Stimulated activated CD4-positive, alpha-beta T cell treated with anti-CD3 and anti-CD28 coated beads, Interleukin-1b, Interleukin-23, amount 100 ng/mL, for 48 hours (primary cell): ENCODE results near the gene OVOL3.

Experiments
- DNase-seq: peaks from one replicate; pipeline ENCODE4 v3.0.0-alpha.2; 2020

Gene OVOL3

DNA sequence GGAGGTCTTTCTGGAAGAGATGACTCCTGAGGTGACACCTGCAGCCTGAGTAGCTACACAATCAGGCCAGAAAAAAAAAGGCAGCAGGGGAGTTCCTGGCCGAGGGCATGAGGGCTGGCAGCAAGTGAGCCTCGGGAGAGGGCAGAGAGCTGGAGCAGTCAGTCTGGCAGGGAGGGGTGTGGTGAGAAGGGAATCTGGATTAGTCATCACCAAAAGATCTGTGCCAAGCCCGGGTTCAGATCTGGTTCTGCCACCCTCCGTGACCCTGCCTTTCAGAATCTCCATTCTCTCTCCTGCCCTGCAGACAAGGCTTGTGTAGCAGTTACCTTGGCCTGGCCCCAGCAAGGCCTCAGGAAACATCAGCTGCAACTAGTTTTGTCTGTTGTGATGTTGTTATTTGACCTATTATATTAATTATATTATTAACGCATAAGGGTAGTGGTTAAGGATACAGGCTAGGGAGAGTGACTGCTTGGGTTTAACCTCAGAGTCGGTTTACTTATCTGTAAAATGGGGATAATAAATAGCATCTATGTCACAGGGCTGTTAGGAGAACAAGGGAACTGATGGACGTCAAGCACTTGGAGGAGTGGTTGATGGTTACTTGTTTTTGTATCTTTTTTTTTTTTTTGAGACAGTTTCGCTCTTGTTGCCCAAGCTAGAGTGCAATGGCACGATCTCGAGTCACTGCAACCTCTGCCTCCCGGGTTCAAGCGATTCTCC is 26.2 kb downstream of the OVOL3 start:
- no peak for DNase-seq

DNA sequence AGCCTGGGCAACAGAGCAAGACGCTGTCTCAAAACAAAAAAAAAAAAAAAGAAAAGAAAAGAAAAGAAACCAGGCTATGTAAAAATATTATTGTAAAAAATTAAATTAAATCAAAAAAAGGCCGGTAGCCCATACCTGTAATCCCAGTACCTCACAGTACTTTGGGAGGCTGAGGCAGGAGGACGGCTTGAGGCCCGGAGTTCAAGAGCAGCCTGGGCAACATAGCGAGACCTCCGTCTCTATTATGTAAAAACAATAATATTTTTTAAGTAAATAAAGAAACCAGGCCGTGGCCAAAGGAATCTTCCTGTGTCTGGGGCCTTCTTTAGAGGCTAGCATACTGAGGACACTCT is 28.2 kb downstream of the OVOL3 start:
- DNase-seq: no peak

DNA sequence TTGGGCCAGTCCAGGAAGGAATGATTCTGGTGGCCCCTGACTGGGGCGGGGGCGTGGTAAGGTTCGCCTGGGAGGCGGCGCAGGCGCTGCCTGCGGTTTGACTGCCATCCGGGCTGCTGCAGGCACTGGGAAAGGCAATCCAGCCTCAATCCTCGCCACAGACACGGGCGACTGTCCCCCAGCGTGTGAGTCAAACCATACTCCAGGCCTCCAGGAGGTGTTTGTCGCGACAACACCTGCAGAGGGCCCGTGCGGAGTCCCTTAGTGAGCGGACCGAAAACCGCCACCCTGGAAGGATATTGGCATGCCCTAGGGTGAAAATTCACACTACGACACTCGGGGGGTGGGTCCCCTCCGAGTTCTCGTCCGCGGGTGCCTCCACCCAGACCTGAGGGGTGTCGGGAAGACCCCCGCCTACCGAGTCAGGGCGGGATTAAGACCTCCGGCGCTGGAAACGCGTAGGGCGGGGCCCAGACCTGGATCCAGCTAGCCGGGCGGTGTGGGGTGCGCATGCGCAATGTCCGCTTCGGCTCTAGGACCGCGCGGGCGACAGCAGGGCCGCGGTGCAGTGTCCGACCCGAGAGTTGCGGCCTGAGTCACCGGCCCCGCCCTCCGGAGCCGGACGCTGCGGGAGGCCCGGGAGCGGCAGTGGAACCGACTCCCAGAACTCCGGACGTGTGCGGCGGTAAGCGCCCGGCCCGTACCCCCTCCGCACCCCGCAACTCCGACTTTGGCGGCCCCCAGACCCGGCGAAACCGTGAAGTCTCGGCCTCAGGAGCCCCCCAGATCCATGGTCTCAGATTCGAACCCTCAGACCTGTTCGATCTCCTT is 28.7 kb downstream of the OVOL3 start, which contains the start of gene CAPNS1:
TSS of gene CAPNS1 (plus strand) at position 594 of the 831 bp plus-strand sequence. CDS start 946 bp downstream, outside the sequence.
- peak; percentile 94 for DNase-seq

DNA sequence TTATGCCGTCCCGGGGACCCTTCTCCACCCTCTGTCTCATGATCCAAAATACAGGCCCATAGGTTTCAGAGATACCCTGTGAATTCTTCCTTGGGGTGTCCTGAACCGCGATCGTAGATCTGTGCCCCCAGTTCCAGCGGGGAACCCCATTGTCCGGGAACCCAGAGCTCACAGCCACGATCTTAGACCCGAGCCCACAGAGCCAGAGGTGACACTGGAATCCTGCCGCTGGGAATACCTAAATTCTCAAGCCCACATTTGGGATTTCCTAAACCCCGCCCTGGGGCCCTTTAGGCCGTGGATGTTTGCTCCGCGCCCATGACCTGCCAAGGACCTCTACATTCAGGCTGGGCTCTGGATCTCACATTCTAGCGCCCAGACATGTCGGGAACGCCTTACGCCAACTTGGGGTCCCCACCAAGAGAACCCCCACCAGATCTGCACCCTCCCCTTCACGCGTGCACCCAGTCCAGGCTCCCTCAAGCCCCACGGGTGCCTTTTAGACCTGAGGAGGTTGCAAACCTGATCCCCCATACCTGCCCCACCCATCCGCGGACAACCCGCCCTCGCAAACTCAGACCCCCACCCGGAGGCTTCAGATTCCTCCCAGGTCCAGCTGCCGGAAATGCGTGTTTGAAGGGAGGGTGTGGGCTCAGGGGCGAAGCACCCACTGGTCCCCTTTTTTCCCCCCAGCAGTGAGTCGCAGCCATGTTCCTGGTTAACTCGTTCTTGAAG is 29.5 kb downstream of the OVOL3 start:
- no peak for DNase-seq

DNA sequence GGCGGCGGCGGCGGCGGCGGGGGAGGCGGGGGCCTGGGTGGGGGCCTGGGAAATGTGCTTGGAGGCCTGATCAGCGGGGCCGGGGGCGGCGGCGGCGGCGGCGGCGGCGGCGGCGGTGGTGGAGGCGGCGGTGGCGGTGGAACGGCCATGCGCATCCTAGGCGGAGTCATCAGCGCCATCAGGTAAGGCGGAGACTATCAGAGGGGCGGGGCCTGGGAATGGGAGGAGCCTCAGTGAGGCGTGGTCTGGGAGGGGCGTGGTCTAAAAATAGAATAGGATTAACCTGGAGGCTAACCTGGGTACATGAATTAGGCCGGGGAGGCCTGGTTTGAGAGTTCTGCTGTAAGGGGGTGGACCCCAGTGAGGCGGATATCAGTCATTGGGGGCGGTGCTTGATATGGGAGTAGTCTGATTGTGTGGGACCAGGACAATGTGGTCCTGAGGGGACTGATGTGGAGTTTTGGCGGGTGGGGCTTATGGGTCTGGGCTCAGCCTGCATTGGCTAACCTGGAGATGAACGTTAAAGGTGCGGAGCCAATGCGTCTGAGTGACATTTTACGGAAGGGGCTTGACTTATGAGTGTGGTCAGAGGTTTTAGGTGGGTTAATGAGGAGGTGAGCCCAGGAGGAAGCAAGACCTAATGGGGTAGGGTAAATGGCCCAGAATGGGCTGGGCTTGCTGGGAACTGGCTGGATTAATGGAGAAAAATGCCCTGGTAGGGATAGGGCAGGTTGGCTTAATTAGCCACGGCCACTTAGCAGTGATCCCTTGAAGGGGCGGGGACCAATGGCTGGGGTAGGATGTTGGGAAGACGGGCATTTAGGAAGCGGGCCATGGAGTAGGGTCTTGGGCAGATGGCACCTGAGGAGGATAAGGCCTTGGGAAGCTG is 30.3 kb downstream of the OVOL3 start:
- peak; percentile 93 for DNase-seq

DNA sequence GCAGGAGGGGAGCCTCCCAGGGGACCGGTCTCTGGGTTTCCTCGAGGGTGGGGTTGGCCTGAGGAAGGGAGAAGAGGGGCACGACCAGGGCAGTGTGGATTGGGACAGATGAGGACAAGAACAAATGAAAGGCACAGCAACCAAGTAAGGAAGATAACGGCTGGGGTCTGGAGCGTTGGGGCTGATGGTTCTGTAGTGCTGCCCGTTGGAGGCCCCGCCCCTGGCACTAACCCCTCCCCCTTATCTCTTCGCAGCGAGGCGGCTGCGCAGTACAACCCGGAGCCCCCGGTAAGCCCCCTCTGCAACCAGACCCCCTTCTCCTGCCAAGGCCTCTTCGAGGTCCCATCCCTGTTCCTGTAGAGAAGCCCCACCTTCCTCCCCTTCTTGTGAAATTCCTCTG is 31.1 kb downstream of the OVOL3 start:
- DNase-seq: no peak

DNA sequence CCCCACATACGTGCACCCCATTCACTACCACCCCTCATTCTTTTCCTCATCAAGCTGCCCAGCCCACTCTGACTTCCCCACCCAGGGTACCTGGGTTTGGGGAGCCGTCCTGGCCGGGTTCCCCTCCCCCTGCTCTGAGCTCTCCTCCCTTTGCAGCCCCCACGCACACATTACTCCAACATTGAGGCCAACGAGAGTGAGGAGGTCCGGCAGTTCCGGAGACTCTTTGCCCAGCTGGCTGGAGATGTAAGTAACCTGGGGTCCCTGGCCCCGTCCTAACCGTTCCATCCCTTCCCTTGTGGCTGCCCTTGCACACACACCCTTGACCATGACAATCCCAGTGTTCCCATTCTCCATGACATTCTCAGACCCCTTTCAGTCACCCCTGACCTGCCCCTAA is 31.6 kb downstream of the OVOL3 start:
- no peak for DNase-seq

DNA sequence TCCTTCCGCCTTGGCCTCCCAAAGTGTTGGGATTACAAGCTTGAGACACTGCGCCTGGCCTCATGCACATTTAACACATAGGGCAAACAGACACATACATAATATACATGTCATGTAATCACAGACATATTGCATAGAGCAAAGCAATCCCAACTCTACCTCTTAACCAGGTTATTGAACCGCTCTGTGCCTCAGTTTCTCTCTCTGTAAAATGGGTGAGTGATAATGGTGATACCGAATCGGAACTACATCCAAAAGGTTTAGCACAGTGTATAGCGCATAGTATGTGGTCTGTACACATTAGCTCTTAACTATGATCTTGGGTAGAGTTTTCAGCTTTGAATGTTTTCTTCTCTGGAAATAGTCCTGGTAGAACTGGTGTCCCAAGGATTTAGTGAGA is 33.7 kb downstream of the OVOL3 start:
- DNase-seq: no peak

DNA sequence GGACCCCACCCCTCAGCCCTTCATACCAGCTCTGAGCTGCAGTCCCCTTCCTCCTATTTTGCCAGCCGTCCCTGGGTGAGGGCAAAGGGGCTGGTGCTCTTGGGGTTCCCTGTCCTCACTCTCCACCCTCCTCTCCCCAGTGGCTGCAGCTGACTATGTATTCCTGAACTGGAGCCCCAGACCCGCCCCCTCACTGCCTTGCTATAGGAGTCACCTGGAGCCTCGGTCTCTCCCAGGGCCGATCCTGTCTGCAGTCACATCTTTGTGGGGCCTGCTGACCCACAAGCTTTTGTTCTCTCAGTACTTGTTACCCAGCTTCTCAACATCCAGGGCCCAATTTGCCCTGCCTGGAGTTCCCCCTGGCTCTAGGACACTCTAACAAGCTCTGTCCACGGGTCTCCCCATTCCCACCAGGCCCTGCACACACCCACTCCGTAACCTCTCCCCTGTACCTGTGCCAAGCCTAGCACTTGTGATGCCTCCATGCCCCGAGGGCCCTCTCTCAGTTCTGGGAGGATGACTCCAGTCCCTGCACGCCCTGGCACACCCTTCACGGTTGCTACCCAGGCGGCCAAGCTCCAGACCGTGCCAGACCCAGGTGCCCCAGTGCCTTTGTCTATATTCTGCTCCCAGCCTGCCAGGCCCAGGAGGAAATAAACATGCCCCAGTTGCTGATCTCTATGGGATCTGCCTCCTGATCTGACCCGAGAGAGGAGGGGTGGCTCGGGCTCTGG is 38.9 kb downstream of the OVOL3 start:
- no peak for DNase-seq

DNA sequence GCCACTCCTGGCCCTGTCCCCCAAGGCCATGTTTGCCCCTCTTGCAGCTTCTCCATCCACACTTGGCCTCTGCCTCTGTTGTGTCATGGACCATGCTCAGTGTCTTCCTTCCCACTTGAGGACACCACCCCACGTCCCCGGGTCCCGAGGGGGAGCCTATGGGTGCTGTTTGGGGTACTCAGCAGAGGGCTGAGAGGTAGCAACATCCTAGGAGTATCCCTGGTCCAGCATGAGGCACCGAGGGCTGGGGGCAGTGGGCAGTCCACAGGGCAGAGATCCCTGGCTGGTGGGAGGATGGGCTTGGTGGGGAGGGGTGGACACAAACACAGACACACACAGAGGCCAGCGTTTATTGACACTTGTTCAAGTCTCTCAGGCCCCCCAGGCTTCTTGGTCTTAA is 39.6 kb downstream of the OVOL3 start:
- DNase-seq: no peak

DNA sequence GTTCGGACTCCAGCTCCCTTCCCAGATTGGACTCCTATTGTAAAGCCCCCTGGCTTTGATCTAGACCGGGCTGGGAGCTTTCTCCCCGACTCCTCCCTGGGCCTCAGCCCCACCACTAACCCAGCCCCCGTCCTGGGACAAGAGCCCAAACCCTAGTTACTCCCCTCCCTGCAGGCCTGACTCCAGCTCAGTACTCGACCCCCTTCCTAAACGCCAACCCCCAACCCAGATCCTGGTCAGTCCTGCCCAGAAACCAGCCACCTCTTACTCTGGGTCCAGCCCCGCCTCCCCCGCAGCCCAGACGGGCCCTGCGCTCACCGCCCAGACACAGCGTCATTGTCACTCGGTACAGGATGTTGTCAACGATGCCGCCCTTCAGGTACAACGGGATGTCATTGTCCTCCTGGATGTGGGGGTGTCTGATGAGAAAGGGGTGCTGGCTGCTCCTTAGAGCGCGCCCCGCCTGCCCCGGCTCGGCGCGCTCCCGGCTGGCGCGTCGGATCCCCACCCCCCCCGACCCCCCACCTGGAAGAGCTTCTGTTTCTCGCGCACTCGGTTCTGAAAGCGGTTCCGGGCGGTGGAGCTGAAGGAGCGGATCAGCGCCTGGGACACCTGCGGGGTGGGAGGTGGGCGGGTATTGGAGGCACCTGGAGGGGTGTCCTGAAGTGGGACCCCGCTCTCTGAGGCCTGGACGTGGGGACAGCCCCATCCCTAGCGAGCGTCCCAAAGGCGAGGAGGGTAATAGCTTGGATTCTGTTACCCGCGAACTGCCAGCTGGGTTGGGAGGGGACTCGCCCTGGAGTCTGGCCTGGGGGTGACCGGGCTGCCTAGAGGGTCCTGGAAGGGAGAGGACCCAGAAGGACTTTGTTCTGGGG is 40.4 kb downstream of the OVOL3 start:
- no peak for DNase-seq

DNA sequence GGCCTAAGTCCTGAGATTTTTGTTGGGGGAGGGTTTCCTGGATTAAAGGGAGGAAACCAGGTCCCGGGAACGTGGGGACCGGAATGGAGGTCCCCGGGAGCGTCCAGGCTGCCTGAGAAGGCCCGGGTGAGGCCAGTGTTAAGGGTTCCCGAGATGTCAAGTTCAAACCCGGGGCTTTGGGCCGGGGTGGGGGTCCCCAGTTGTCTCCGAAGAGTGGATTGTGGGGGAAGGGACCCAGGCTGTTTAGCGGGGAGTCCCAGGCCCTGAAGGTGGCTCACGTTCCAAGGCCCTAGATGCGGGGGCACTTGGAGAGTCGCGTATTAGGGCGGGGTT is 41.0 kb downstream of the OVOL3 start:
- no peak for DNase-seq

DNA sequence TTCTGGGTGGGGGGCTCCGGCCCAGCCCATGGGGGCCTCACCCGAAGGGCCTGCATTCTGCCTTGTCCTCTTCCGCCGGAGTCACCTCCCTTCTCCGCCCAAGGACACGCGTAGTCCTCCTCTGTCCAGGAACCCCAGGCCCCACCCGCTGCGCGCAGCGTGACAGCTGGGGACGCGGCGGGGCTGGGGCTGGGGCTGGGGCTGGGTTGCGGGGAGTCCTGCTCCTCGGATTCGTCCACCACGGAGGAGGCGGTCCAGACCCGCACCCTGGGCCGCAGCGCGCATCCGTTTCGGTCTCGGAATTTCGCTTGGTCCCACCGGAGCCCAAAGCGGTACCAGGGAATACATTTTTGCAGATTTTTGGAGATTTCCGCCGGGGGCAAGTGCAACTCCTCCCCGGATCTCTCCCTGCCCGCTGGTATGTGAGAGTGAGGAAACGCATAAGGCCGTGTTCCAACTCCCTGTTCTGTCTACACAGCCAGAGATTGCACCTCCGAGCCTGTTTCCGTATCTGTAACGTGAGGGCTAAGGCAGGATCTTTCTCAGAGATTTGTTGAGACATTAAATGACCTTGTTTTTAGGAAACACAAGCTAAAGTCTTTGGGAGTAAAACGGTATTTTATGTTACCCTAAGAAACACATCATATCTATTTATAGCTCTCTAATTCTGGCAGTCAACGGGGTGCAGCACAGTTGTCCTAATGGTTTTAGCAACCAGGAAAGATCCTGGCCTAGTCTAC is 41.6 kb downstream of the OVOL3 start, which contains the start of gene COX7A1:
TSS of gene COX7A1 (minus strand) at position 96 of the 740 bp plus-strand sequence. CDS start at position 56, 40 bp downstream.
- no peak for DNase-seq

DNA sequence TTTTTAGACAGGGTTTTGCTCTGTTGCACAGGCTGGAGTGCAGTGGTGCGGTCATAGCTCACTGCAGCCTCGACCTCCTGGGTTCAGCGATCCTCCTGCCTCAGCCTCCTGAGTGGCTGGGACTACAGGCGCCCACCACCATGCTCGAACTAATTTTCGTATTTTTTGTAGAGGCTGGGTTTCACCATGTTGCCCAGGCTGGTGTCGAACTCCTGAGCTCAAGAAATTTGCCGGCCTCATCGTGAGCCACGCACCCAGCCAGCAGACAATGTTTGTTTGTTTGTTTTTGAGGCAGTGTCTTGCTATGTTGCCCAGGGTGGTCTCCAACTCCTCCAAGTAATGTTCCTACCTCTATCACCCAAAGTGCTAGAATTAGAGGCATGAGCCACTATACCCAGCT is 42.2 kb downstream of the OVOL3 start:
- no peak for DNase-seq

DNA sequence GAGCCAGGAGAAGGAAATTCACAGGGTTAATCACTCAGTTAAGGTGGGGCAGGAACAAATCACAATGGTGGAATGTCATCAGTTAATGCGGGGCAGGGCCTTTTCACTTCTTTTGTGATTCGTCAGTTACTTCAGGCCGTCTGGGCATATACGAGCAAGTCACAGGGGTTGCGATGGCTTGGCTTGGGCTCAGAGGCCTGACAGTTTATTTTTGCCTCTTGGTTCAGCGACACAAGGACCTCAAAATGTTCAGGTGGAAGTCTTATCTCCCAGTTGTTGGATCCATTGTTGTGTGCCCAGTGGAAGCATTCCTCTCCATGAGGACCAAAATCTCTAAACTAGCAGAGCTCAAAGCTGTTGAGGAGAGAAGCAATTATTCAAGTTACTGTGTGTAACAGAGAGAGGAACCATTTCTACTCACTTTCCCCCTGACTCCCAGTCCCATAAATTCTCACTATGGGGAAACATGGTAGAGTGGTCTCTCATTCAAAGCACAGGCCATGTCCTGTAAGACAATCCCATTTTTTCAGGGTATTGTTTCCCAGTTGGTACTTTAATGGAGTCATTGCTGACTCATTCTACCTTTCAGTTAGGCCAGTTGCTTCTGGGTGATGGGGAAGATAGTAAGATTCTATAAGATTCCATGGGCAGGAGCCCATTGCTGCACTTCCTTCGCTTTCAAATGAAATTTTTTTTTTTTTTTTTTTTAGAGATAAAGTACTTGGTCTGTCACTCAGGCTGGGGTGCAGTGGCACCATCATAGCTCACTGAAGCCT is 50.1 kb downstream of the OVOL3 start:
- DNase-seq: no peak
